ENCODE results near the gene ITIH5.

Gene ITIH5

DNA sequence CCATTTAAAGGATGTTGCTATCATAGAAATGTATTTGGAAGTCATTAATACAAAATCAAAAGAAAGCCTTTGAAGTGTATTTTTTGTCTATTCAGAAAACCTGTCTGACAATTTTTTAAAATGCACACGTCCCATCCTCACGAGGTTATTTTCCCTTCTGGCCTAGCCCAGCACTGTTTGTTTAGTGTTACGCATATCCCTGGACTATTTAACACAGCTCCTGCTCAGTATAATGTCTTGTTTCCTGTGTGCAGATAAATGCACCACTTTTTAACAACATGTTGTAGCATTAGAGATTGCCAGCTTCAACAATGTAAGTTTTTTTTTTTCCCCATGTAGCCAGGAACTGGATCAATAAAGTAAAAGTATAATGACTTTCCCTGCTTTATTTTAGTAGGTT lies 153.3 kb downstream of the ITIH5 start:
- DNase-seq = no peak

GRCh38 chr10:7512487-7512886 lies 154.3 kb downstream of the ITIH5 start:
- DNase-seq = no peak

DNA sequence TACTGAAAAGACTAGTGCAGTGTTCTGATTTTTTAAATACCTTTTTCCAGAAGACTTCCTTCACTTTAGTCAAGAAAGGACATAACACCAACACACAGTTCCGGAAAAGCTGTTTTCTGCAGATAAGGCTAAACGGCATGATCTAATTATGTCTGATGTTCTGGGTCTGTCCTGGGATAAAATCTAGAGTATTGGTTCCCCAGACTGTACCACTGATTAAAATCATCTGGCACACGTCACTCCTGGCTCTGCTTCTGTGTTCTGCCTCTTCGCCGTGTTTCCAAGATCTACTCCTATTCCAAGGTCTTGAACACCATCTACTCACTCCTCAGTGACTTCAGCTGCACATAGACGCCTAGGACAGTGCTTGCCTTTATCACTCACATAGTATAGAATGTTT lies 155.2 kb downstream of the ITIH5 start:
- DNase-seq = no peak

Data from kidney glomerular epithelial cell (primary cell).